HG02885 (cell line): ENCODE results near the gene MBD5.

Source experiments
- ATAC-seq: cut with Tn5 transposase; IDR thresholded peaks from one replicate; pipeline ENCODE4 v1.9.1; 2021; ENCODE audit warnings: mild to moderate bottlenecking; ENCODE audit not compliant: unreplicated experiment, poor library complexity

The MBD5 gene

DNA sequence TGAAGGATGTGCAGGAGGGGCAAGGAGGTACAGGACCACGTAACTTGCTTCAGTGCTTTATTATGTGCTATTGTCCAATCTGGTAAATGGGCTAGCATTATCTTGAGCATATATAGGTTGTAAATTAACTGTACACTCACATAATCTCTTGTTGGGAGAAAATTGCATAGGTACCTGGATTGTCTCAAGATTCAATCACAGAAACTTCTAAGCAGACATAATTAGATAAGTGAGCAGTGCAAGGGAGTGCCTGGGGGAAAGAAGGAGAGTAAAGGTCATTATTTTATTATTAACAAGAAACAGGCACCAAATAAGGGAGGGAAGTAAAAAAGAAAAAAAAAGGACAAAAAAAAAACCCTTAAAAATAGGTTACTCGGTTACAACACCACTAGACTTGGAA, 186.2 kb downstream of the MBD5 start:
- no peak for ATAC-seq

DNA sequence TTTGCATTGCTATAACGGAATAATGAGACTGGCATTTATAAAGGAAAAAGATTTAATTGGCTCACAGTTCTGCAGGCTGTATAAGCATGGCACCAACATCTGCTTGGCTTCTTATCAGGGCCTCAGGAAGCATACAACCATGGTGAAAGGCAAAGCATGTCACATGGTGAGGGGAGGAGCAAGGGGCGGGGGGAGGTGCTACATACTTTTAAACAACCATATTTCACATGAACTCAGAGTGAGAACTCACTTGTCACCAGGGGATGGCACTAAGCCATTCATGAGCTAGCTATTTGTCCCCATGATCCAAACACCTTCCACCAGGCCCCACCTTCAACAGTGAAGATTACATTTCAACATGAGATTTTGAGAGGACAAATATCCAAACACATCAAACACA, 188.7 kb downstream of the MBD5 start:
- no peak for ATAC-seq

DNA sequence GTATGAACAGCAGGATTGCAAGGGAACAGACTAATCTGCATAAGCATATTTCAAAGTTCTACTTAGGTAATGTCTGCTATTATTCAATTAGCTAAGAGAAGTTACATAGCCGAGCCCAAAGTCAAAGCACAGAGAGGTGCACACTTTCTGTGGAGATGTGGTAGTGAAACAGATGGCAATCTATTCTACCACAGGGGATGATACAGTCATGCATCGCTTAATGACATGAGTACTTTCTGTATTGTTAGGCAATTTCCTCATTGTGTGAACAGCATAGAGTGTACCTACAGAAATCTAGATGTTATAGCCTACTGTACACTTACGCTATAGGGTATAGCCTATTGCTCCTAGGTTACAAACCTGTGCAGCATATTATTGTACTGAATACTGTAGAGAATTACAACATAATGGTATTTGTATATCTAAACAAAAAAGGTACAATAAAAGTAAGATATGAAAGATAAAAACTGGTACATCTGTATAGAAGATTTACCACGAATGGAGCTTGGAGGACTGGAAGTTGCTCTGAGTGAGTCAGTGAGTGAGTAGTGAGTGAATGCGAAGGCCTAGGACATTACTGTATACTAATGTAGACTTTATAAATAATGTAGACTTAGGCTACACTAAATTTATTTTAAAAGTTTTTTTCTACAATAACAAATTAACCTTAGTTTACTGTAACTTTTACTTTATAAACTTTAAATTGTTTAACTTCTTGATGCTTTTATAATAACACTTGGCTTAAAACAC, 197.6 kb downstream of the MBD5 start:
- ATAC-seq = no peak

DNA sequence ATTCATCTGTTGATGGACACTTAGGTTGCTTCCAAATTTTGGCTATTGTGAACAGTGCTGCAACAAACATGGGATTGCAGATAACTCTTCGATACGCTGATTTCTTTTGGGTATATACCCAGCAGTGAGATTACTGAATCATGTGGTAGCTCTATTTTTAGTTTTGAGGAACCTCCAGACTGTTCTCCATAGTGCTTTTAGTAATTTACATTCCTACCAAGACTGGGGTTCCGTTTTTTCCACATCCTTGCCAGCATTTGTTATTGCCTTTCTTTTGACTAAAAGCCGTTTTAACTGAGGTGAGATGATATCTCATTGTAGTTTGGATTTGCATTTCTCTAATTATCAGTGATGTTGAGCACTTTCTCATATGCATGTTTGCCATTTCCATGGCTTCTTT, 200.3 kb downstream of the MBD5 start:
- no peak for ATAC-seq

DNA sequence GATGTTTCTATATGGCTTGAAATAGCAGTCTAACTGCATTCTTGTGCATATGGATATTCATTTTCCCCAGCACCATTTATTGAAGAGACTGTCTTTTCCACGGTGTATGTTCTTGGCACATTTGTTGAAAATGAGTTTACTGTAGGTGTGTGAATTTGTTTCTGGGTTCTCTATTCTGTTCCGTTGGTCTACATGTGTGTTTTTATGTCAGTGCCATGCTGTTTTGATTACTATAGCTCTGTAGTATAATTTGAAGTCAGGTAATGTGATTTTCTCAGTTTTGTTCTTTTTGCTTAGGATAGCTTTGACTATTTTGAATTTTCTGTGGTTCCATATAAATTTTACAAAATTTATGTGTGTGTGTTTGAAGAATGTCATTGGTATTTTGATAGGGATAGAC, 201.0 kb downstream of the MBD5 start:
- no peak for ATAC-seq

DNA sequence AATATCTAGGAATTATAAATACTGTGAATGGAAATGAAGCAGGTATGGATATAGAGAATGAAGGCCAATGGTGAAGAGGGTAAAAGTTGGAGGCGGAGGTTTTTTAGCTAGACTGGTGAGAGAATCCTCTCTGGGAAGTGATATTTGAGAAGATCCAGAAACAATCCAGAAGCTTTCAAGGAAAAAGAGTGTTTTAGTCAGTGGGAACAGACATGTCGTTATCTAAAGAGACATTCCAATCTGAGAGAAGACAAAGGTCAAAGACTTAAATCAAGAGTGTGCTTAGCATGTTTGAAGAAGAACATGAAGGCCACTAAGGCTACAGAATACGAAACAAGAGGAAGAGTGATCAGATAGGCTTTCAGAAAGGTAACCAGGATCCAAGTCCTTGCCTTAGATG, 211.0 kb downstream of the MBD5 start:
- ATAC-seq = no peak

DNA sequence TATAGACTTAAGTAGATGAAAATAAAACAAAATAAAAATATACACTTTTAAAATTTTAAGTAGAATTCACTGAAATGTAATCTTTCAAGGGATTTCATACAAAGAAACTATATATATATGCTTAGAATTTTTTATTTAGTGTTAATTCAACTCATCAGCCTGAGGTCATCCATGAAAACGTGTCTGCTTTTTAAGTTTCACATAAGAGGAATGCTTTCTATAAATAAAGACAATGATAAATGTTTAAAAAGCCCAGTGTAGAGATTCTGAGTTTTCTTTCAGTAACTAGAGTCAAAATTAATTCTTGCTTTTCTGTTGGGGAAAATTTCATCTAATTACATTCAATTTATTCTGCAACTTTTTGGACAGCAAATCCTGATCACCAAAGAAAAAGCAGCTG, 213.3 kb downstream of the MBD5 start:
- ATAC-seq = no peak

DNA sequence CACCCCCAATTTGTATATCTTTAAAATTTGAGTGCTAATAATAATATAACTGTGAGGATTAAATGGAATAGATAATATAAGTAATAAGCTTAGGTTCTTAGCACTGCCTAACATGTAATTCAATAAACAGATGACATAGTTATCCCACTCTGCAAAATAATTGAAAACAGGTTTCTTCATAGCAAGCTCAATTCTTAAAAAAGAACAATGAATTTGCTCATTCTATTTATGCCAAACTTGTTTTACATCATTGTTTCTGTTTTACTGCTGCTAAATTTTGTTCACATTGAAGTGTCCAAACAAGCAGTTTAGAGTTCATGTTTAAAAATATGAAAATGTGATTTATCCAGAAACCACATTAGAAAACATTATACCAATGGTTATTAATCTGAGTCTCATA, 217.0 kb downstream of the MBD5 start:
- no peak for ATAC-seq

DNA sequence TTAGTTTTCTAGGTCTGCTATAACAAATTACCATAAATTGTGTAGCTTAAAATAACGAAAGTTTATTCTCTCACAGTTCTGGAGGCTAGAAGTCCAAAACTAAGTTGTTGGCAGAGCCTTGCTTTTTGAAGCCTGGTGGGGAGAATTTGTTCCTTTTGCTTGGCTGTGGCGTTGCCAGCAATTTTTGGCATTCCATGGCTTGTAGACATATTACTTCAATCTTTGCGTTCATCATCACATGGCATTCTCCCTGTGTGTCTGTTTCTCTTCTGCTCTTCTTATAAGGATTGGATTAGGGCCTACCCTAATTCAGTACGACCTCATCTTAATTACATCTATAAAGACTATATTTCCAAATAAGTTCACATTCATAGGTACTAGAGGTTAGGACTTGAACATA, 217.7 kb downstream of the MBD5 start:
- no peak for ATAC-seq

DNA sequence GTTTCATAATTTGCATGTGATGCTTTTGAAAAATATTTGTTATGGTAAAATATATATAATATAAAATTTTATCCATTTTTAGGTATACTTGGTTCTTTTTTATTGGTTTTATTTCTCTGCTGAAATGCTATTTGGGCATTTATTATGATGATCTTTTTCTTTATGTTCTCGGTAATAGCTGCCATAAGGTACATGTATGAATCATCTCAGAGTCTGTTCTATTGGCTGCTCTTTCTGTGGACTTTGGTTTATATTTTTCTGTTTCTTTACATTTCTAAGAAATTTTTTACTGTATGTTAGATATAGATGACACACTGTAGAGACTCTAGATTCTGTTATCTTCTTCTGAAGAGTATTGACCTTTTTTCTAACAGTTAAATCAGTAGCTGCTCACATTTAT, 219.9 kb downstream of the MBD5 start:
- no peak for ATAC-seq

DNA sequence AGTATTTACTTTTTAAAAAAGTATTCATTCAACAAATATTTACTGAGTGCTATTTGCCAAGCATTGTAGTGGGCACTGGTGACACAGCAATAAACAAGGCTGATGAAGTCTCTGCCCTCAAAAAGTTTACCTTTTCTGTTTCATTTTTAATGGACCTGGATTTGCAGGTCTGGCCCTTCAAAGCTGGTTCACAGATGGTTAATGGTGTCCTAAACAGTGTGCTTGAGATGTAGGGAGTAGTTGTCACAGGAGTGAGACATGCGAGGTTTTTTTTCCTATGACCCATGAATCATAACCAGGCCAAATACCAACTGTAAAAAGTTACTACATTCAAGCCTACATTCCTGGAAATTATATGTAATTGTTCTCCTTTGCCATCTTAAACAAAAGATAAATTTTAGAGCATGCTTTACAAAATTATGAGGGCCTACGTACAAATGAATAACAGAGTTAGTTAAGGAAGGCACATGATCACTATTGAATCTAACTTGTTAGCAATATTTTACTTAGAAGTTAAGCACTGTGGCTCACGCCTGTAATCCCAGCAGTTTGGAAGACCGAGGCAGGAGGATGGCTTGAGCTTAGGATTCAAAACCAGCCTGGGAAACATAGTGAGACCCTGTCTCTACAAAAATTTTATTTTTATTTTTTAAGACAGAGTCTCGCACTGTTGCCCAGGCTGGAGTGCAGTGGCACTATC, 223.9 kb downstream of the MBD5 start:
- ATAC-seq = no peak

DNA sequence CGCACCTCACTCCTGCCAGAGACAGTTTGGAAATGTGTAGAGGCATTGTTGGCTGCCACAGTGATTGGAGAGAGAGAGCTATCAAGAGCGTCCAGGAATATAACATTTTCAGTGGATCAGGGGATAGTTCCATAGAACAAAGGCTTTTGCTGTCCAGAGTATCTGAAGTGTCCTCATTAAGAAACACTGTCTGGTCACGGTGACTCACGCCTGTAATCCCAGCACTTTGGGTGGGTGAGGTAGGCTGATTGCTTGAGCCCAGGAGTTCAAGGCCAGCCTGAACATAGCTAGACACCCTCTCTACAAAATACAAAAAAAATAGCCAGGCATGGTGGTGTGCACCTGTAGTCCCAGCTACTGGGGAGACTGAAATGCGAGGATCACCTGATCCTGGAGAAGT, 231.1 kb downstream of the MBD5 start:
- no peak for ATAC-seq

DNA sequence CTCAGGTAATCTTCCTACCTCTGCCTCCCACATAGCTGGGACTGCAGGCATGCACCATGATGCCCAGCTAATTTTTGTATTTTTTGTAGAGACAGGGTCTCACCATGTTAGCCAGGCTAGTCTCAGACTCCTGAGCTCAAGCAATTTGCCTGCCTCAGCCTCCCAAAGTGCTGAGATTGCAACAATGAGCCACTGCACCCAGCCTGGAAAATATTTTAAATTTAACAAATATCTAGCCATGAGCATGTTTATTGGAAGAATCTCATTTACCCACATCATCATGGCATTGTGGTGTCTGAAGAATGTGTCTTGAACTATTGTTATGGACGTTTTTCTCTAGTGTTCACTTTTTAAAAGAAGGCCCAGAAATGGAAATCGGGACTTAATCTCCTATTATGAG, 231.8 kb downstream of the MBD5 start:
- ATAC-seq = no peak

DNA sequence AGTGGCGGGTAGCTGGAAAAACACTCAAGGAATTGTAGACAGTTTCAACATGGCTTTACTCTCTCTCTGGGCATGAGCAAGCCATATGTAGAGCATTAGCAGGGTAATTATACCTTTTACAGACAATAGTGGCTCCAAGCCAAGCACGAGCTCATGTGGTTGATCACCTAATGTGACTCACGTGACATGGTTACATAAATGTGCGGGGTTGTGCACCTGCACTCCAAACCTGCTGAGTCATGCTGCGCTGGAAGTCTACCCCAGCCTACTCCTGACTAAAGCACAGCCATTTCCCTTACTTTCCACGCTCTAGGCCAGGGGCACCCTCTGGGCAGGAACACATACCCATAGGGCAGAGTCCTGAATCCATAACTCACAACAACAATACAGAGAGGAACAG, 232.8 kb downstream of the MBD5 start:
- ATAC-seq = no peak

DNA sequence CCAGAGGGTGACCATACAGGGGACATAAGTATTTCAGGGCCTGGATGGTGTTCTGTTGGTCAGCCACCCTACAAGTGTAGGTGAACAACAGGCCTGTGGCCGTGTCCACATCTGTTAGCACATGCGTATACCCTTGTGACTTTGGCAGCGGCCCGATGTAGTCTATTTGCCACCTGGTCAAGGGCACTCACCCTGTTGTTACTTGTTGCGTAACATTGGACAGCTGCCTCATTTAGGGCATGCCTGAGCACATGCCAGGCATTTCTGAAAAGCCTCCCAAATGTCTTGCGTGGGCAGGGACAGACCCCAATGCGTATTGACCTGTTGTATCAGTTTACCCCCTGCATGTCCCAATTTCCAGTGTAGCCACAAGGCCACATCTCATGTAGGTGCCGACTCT, 235.0 kb downstream of the MBD5 start:
- no peak for ATAC-seq

DNA sequence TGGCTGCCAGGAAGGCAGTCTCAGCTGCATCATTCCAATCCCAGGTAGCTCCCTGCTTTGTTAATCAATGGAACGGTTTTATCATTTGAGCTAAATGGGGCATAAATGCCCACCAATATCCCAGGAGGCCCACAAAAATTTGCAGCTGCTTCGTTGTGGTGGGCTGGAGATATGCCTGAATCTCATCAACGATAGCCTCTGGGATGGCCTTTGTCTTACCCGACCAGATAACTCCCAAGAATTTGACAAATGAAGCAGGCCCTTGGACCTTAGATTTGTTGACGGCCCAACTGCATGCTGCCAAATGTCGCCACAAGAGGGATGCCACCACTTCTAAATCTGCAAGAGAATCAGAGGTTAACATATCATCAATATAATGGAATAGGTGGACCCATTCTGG, 236.4 kb downstream of the MBD5 start:
- no peak for ATAC-seq

DNA sequence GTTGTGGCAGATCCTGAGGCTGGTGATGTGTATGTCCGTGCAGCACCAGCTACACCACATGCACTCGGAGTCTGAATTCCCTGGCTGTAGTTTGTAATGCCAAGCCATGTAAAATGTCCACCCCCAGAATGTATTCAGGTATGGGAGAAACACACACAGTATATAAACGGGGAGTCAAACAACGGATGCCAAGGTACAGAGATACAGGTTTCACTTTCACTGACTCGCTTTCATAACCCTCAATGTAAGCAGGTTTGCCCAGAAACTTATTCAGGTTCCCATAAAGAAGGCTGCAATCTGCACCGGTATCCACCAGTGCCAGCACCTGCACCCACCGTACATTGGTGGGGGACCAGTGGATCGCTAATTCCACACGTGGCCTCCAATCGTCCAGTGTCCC, 237.2 kb downstream of the MBD5 start:
- ATAC-seq = no peak

DNA sequence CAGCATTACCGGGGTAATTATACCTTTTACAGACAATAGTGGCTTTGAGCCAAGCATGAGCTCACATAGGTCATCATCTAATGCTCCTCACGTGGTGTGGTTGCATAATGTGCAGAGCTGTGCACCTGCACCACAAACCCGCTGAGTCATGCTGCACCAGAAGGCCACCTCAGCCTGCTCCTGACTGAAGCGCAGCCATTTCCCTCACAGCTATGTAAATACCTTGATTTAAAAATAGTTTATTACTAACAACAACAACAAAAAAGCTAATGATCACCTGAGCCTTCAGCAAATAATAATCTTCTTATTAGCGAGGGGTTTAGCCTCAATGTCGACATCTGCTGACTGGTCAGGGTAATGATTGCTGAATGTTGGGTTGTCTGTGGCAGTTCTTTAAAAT, 238.8 kb downstream of the MBD5 start:
- ATAC-seq = no peak

DNA sequence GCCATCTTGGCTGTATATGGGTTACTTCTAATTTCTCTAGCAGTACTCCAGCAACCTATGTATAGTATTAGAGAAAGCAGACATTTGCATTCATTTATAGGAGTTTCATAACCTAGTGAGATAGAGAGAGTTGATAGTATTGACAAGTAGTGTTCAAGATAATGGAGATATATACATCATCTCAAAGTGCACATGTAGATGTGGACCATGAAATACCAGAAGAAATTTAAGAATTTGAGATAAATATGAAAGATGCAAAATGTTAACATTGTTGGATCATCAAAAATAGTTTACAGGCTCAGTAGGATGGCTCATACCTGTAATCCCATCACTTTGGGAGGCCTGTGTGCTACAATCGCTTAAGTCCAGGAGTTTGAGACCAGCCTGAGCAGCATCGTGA, 243.0 kb downstream of the MBD5 start:
- ATAC-seq = no peak

DNA sequence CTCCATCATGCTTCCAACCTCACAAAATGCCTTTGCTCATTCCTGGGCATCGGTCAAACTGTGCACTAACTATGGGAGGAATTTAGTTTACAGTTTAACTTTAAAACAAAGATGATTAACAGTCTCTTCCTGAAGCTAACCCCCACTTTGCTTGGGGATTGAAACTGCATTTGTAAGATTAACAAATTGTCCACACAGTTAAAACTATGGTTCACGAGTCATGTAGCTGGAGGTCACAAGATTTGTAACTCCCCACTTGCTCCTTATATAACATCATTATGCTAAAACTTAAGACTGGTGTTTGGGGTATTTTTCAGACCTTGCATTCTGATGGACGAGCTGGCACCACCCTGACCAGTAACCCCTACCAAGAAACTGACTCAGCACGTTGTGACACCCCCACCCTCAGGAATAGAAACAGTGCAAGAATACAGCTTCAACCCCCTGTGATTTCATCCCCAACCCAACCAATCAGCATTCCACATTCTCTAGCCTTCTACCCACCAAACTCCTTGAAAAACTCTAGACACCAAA, 252.3 kb downstream of the MBD5 start:
- ATAC-seq = no peak

DNA sequence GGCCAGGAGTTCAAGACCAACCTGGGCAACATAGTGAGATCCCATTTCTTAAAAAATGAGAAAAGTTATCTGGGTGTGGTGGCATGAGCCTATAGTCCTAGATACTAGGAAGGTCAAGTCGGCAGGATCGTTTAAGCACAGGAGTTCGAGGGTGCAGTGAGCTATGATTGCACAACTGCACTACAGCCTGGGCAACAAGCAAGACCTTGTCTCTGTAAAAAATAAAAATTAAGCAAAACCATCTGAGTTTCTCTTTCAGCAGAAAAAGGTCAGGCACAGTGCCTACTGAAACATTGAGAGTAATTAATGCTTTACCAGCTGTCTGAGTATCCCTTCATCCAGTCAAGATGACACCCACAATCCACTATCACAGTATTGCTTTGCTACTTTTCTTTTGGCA, 258.3 kb downstream of the MBD5 start:
- no peak for ATAC-seq

DNA sequence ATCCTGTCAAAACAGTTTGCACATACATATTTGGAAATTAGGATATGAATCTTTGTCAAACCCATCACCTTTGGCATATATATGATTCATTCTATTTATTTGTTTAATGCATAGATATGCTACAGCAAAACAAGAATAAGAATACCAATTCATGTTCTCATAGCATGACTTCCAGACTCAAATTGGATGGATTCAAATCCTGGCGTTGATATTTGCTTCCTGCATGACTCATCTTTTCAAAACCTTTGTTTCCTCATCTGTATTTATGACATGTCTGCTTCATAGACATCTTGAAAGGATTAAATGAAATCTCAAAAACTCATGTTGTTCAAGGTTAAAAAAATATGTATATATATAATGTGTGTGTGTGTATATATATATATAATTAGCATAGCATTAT, 261.3 kb downstream of the MBD5 start:
- ATAC-seq = no peak
